22Rv1 (cell line): ENCODE results near the gene IKBKG.

Experiments used
- ZFX ChIP-seq: fragments of 450-650 bp; IDR thresholded peaks from 2 replicates; pipeline ENCODE4 v1.6.1; 2017; ENCODE audit warnings: antibody characterized with exemption, borderline replicate concordance
- TF ChIP-seq, protein P1 (sequence below): fragments of 450-650 bp; IDR thresholded peaks from 2 replicates; pipeline ENCODE4 v1.5.1; 2017; ENCODE audit warnings: mild to moderate bottlenecking

DNA sequence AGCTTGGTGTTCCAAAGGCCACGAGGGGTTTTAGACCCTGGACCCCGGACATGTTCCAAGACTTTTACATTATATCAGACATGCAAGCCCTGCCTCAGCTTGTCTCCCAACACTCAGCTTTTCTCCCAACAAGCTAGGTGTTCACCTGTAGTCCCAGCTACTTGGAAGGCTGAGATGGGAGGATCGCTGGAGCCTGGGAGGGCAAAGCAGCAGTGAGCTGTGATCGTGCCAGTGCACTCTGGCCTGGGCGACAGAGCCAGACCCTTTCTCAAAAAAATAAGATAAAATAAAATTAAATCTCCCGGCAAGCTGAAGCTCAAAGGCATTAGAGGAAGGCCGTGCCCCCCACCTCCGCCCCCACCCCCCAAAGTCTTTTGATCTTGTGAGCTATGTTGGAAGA is 51.2 kb downstream of the IKBKG start:
- TF ChIP-seq, protein P1, sequence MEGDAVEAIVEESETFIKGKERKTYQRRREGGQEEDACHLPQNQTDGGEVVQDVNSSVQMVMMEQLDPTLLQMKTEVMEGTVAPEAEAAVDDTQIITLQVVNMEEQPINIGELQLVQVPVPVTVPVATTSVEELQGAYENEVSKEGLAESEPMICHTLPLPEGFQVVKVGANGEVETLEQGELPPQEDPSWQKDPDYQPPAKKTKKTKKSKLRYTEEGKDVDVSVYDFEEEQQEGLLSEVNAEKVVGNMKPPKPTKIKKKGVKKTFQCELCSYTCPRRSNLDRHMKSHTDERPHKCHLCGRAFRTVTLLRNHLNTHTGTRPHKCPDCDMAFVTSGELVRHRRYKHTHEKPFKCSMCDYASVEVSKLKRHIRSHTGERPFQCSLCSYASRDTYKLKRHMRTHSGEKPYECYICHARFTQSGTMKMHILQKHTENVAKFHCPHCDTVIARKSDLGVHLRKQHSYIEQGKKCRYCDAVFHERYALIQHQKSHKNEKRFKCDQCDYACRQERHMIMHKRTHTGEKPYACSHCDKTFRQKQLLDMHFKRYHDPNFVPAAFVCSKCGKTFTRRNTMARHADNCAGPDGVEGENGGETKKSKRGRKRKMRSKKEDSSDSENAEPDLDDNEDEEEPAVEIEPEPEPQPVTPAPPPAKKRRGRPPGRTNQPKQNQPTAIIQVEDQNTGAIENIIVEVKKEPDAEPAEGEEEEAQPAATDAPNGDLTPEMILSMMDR: no peak
- no peak for TF ChIP-seq ZFX
